Esophagus squamous epithelium (tissue), 5 donors: ENCODE data around the gene WDR88. TPM values are rescaled to one million over a fixed set of nuclear protein-coding genes. Genes with fewer than 3 reads are reported as not detected.
"Not testable (repeated sequence)": the region's sequence is repeated elsewhere in the genome, so short reads cannot be mapped to it uniquely, and the experiment has no call there.

Source experiments
- DNase-seq: peaks from one replicate; lab custom pipeline; 2025; lab: John Stamatoyannopoulos, UW
- H3K27ac ChIP-seq, 4 donors: fragments of 200-600 bp; sonication (generic); one replicate each; pipeline ENCODE4 v1.5.1; 2016 to 2019; ENCODE audit warnings: mild to moderate bottlenecking in 1 of 4
- H3K27me3 ChIP-seq, 4 donors: fragments of 200-600 bp; sonication (generic); 1 replicate in 3 of 4; 2 replicates in 1 of 4; pipeline versions ENCODE4 v1.5.1 to v1.6.0; 2017 to 2021; ENCODE audit warnings: antibody characterized with exemption in 1 of 4
- H3K36me3 ChIP-seq, 3 donors: fragments of 200-600 bp; sonication (generic); one replicate each; pipeline ENCODE4 v1.5.1; 2016 to 2019
- H3K4me1 ChIP-seq, 3 donors: fragments of 200-600 bp; sonication (generic); one replicate each; pipeline ENCODE4 v1.5.1; 2017 to 2019
- H3K4me3 ChIP-seq, 4 donors: fragments of 200-600 bp; sonication (generic); 1 replicate in 3 of 4; 2 replicates in 1 of 4; pipeline ENCODE4 v1.5.1; 2016 to 2019; ENCODE audit warnings: mild to moderate bottlenecking in 2 of 4, moderate library complexity in 1 of 4
- H3K9me3 ChIP-seq, 3 donors: fragments of 200-600 bp; sonication (generic); one replicate each; pipeline ENCODE4 v1.5.1; 2016 to 2019
- POLR2A ChIP-seq, 4 donors: fragments of 450-650 bp; IDR thresholded peaks; one replicate each; pipeline ENCODE4 v1.6.1; 2017; ENCODE audit warnings: antibody characterized with exemption in 4 of 4, mild to moderate bottlenecking in 4 of 4, moderate library complexity in 3 of 4
- WGBS, 2 donors: methylation state at CpG; one replicate each; pipeline ENCODE4 v1.1.5; 2018; 5-methylcytosine and 5-hydroxymethylcytosine counted together
- intact Hi-C: fragments of 100-400 bp; cut with DNase I; formaldehyde crosslinking; loops from one replicate; pipeline ENCODE4 v1.15.0; 2022
- total RNA-seq, 4 donors: library from RNA; depleted of rRNA; stranded (reverse); fragments of >200 nt; gene quantifications; one replicate each; pipeline ENCODE4 v1.1.0, GENCODE V29; 2016
- TF ChIP-seq, protein P1 (sequence below), 6 experiments: fragments of 450-650 bp in 4 of 6; fragments of 200-600 bp in 2 of 6; sonication (generic) in 2 of 6; IDR thresholded peaks; one replicate each; pipeline ENCODE4 v1.5.1; 2016 to 2019; ENCODE audit warnings: antibody characterized with exemption in 6 of 6, mild to moderate bottlenecking in 4 of 6, moderate library complexity in 4 of 6
- donor health status: DM: yes; HTN: yes; CAD: no.

The WDR88 gene
- total RNA-seq, 4 donors from 2014 or later: not detected

DNA sequence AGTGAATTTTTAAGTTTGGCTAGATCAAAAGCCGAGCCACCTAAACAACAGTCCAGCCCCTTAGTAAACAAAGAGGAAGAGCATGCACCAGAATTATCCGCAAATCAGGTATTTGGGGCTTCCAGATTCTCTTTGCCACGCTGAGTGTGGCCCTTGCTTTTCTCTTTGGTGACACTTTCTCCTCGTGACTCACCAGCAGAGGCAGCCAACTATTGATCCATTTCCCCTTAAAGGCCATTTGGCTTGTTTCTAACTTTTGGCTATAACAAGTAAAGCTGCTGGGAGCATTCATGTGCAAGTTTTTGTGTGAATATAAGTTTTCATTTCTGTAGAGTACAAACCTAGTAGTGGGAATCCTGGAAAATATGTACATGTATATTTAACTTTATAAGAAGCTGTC lies 17.6 kb upstream of the WDR88 start:
- H3K9me3 ChIP-seq: no peaks in the 10 kb centered on the region
- H3K4me3 ChIP-seq: no peak overlapping the region
- intact Hi-C loops: loop anchor here (10.0 kb wide), 1 partner anchor 140 kb away; the partner anchor contains the start of genes CEP89 and FAAP24
- no peak overlapping the region for H3K27ac ChIP-seq
- no peaks in the 10 kb centered on the region for H3K4me1 ChIP-seq
- TF ChIP-seq, protein P1, sequence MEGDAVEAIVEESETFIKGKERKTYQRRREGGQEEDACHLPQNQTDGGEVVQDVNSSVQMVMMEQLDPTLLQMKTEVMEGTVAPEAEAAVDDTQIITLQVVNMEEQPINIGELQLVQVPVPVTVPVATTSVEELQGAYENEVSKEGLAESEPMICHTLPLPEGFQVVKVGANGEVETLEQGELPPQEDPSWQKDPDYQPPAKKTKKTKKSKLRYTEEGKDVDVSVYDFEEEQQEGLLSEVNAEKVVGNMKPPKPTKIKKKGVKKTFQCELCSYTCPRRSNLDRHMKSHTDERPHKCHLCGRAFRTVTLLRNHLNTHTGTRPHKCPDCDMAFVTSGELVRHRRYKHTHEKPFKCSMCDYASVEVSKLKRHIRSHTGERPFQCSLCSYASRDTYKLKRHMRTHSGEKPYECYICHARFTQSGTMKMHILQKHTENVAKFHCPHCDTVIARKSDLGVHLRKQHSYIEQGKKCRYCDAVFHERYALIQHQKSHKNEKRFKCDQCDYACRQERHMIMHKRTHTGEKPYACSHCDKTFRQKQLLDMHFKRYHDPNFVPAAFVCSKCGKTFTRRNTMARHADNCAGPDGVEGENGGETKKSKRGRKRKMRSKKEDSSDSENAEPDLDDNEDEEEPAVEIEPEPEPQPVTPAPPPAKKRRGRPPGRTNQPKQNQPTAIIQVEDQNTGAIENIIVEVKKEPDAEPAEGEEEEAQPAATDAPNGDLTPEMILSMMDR (IDR thresholded peaks at IDR 0.05): no peak
- no peak for TF ChIP-seq POLR2A (IDR thresholded peaks at IDR 0.05)
- H3K36me3 ChIP-seq: peaks cover 12 to 99% (median 42%) of the 10 kb centered on the region in 3 donors
- 76 to 88% methylated on average over 4 of the region's 4 CpGs for WGBS, 2 donors
- DNase-seq: no peak
- no peaks in the 10 kb centered on the region for H3K27me3 ChIP-seq

DNA sequence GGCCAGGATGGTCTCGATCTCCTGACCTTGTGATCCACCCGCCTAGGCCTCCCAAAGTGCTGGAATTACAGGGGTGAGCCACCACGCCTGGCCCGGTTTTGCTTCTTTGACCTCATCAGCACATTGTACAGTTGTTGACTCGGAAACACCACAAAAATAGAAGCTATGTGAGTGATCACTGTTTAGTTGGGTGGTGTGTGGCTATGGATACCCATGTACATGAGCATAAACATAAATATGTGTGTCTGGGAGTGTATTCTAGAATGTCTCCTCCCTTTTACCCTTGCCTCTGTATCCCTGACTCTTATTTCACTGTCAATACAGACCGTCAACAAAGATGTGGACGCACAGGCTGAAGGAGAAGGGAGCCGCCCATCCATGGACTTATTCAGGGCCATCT lies 14.4 kb upstream of the WDR88 start:
- DNase-seq: no peak
- H3K4me1 ChIP-seq: no peaks in the 10 kb centered on the region
- H3K36me3 ChIP-seq: peaks cover 12 to 93% (median 33%) of the 10 kb centered on the region in 3 donors
- intact Hi-C loops: loop anchor here (10.0 kb wide), 1 partner anchor 143 kb away; the partner anchor contains the start of genes CEP89 and FAAP24
- H3K4me3 ChIP-seq: no peak overlapping the region
- H3K27ac ChIP-seq: no peak overlapping the region
- no peaks in the 10 kb centered on the region for H3K9me3 ChIP-seq
- 83 to 93% methylated on average over 7 to 8 of the region's 8 CpGs for WGBS, 2 donors
- H3K27me3 ChIP-seq: no peaks in the 10 kb centered on the region
- TF ChIP-seq, protein P1 (IDR thresholded peaks at IDR 0.05): no peak
- no peak for TF ChIP-seq POLR2A (IDR thresholded peaks at IDR 0.05)

DNA sequence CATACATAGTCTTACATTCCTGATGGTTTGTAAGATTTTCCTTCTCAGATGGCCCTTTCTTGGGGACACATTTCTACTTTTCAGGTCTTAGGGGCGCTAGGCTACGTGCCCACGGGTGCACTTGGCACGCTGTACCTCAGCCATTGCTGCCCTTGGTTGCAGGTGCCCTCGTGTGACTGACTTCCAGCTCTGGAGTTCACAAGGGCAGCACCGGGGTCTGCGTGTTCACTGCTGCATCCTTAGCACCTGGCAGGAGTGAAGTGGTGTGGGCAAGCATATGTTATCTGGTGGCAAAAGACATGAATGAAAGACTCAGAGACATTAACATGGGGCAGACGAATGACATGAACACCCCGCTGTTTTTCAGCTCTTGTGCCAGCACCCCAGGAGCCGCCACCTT lies 13.3 kb upstream of the WDR88 start:
- H3K36me3 ChIP-seq: peaks cover 12 to 93% (median 25%) of the 10 kb centered on the region in 3 donors
- H3K4me1 ChIP-seq: no peaks in the 10 kb centered on the region
- H3K27ac ChIP-seq: no peak overlapping the region
- no peaks in the 10 kb centered on the region for H3K9me3 ChIP-seq
- TF ChIP-seq, protein P1 (IDR thresholded peaks at IDR 0.05): no peak
- no peak for TF ChIP-seq POLR2A (IDR thresholded peaks at IDR 0.05)
- intact Hi-C loops: loop anchor here (10.0 kb wide), 1 partner anchor 144 kb away; the partner anchor contains the start of genes CEP89 and FAAP24
- H3K27me3 ChIP-seq: no peaks in the 10 kb centered on the region
- DNase-seq: no peak
- WGBS, 2 donors: 92 to 94% methylated on average over 7 to 8 of the region's 10 CpGs
- H3K4me3 ChIP-seq: no peak overlapping the region

DNA sequence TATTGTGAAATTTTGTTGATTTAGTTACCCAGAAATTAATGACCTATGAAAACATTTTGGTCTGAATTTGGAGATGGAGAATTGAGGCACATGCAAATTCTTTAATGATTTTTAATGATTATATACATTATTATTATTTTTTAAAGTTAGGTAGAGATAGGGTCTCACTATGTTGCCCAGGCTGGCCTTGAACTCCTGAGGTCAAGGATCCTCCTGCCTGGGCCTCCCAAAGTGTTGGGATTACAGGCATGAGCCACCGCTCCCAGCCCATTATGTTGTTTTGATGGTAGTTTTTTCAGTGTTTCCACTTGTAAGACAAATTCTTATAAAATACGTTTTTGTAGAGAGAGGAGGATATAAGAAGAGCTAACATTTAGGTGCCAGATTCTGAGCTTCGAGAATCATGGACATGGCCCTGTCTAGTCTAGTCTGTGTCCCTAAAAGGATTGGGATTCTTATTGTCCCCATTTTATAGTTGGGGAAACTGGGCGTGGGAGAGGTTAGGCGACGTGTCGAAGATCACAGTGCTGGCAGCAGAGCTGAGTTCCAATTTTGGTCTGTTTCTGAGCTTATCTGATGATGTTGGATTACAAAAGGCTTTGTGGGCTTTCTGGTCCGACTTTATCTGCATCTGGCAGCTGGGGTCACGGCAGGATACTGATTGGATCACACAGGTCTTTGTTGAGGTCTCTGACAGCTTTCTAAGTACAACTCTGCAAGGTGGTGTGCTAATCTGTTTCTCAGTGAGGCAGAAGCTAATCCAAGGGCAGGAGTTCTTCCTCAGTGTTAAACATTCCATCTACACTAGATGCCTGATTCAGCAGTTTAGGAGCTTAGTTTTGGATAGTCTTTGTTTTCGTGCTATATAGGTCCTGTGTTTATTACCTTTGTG lies 7.5 kb upstream of the WDR88 start:
- H3K4me1 ChIP-seq: peaks cover 0 to 4% (median 0%) of the 10 kb centered on the region in 3 donors
- no peak for DNase-seq
- 79 to 83% methylated on average over 9 to 10 of the region's 10 CpGs for WGBS, 2 donors
- intact Hi-C loops: no loop called here
- no peak overlapping the region for H3K4me3 ChIP-seq
- peaks cover 0 to 91% (median under 1%) of the 10 kb centered on the region in 3 donors for H3K36me3 ChIP-seq
- no peaks in the 10 kb centered on the region for H3K9me3 ChIP-seq
- no peak overlapping the region for H3K27ac ChIP-seq
- TF ChIP-seq, protein P1 (IDR thresholded peaks at IDR 0.05): no peak
- TF ChIP-seq POLR2A (IDR thresholded peaks at IDR 0.05): no peak
- no peaks in the 10 kb centered on the region for H3K27me3 ChIP-seq

DNA sequence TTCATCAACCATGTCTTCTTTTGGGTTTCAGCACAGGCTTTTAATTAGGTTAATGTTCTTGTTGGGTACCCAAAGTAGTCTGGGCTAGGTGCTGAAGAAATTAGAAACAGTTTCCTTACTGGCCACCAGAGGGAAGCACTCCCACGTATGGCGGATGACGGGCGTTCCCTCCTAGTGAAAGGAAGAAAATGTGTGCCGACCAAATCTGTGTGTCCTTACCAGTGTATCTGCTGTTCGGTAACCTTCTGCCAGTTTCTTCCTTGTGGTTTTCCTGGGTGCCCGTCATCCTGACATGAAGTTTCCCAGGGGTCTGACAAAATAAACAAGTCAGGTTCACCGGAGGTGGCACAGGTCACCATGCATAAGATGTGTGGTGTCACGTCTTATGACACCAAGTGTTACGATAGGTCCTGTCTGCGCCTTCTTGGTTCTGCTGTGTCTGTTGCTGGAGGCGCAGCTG lies 6.0 kb upstream of the WDR88 start:
- peaks cover 0 to 97% (median 0%) of the 10 kb centered on the region in 3 donors for H3K36me3 ChIP-seq
- 24 to 32% methylated on average over 10 to 12 of the region's 12 CpGs for WGBS, 2 donors
- H3K27ac ChIP-seq: no peak overlapping the region
- no peak for DNase-seq
- no peak for TF ChIP-seq POLR2A (IDR thresholded peaks at IDR 0.05)
- TF ChIP-seq, protein P1 (IDR thresholded peaks at IDR 0.05): peak; percentile 36 to 88 (median 76)
- H3K27me3 ChIP-seq: no peaks in the 10 kb centered on the region
- no peak overlapping the region for H3K4me3 ChIP-seq
- H3K4me1 ChIP-seq: peaks cover 0 to 4% (median 0%) of the 10 kb centered on the region in 3 donors
- no peaks in the 10 kb centered on the region for H3K9me3 ChIP-seq
- intact Hi-C loops: no loop called here

DNA sequence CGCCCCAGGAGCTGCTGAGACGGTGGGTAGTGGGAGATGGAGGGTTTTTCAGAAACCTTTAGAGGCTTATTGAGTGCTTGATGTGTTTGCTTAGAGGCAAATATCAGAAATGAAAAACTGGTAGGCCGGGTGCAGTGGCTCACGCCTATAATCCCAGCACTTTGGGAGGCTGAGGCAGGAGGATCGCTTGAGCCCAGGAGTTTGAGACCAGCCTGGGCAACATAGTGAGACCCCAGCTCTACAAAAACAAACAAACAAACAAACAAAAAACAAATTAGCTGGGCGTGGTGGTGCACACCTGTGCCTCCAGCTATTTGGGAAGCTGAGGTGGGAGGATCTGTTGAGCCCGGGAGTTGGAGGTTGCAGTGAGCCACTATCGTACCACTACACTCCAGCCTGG lies 5.2 kb upstream of the WDR88 start:
- H3K27me3 ChIP-seq, H3K9me3 ChIP-seq, H3K27ac ChIP-seq, DNase-seq, intact Hi-C loops, H3K4me3 ChIP-seq, H3K4me1 ChIP-seq: not testable (repeated sequence)
- 94 to 96% methylated on average over 8 of the region's 8 CpGs for WGBS, 2 donors
- peaks cover 0 to 97% (median 0%) of the 10 kb centered on the region in 3 donors for H3K36me3 ChIP-seq
